SK-N-MC (cell line): ENCODE results near the gene BFAR.

ENCODE experiments used
- EZH2 ChIP-seq: fragments of 200-600 bp; sonication (generic); IDR thresholded peaks from one replicate; pipeline ENCODE4 v1.6.1; 2017; ENCODE audit warnings: antibody characterized with exemption
- FOXP2 ChIP-seq: optimal IDR thresholded peaks from 2 replicates; pipeline ENCODE3; 2011; ENCODE audit warnings: mild to moderate bottlenecking, moderate library complexity; ENCODE audit not compliant: insufficient read depth; ENCODE audit errors: extremely low read length, control extremely low read depth
- POLR2AphosphoS5 ChIP-seq: IDR thresholded peaks from 2 replicates; pipeline ENCODE4 v1.6.1; 2012; ENCODE audit warnings: mild to moderate bottlenecking, low read depth, low read length, borderline replicate concordance

DNA sequence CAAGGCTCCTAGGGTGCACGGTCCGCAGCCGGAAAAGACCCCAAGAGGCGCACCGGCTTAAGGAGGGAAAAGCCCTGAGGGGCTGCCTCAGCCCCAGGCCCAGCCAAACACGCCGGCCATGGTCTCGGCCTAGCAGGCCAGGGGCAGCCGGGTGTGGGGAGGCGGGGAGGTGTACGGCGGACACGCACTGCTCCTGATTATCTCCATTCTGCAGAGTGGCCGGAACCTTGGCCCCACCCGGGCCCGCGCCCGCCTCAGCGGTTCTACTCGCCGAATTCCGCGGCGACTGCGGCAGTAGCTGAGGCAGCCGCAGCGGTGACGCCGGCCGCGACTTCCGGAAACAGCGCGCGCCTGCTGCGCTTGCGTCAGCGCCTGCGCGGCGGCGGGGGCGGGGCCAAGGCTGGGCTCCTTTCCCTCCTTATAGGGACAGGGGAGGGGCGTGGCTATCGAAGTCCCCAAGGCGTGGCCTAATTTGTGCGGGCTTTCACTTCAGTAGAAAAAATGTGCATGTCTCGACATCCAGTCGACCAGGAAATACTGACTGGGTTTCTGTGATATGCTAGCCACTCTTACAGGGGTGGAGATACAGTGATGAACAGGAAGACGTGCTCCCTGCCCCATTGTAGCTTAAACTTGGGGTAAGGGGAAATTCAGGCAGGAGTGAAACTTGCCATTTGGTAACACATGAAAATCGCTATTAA, 2.7 kb upstream of the BFAR start, which contains the start of gene PARN:
- peak; percentile 86 for TF ChIP-seq POLR2AphosphoS5
- no peak for TF ChIP-seq EZH2
- TF ChIP-seq FOXP2 = no peak
